AG09319 (cell line): ENCODE results near the gene MRPS30.
"Not testable (repeated sequence)": the region's sequence is repeated elsewhere in the genome, so short reads cannot be mapped to it uniquely, and the experiment has no call there.

Experiments
- DNase-seq: peaks from one replicate; pipeline ENCODE4 v3.0.0-alpha.2; 2010; ENCODE audit warnings: low read depth; ENCODE audit errors: extremely low read depth
- TF ChIP-seq, protein P1 (sequence below): IDR thresholded peaks from 2 replicates; pipeline ENCODE4 v1.5.1; 2011; ENCODE audit warnings: low read depth, mild to moderate bottlenecking, inconsistent platforms, low read length, moderate library complexity

Gene MRPS30

DNA sequence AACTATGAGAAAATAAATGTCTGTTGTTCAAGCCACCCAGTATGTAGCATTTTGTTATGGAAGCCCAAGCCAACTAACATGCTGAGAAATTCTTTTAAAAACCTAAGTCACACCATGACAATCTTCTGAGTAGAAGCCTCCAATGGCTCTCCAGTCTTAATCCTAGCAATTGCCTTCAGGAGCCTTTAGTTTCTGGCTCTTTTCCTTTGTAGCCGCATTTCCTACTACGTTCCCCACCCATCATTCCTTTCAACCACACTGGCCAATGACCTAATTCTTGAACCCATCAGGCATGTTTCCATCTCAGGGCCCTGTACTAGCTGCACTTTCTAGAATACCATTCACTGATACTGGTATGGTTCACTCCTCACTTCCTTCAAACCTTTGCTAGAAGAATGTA is 2.1 kb upstream of the MRPS30 start:
- TF ChIP-seq, protein P1, sequence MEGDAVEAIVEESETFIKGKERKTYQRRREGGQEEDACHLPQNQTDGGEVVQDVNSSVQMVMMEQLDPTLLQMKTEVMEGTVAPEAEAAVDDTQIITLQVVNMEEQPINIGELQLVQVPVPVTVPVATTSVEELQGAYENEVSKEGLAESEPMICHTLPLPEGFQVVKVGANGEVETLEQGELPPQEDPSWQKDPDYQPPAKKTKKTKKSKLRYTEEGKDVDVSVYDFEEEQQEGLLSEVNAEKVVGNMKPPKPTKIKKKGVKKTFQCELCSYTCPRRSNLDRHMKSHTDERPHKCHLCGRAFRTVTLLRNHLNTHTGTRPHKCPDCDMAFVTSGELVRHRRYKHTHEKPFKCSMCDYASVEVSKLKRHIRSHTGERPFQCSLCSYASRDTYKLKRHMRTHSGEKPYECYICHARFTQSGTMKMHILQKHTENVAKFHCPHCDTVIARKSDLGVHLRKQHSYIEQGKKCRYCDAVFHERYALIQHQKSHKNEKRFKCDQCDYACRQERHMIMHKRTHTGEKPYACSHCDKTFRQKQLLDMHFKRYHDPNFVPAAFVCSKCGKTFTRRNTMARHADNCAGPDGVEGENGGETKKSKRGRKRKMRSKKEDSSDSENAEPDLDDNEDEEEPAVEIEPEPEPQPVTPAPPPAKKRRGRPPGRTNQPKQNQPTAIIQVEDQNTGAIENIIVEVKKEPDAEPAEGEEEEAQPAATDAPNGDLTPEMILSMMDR: no peak
- no peak for DNase-seq

DNA sequence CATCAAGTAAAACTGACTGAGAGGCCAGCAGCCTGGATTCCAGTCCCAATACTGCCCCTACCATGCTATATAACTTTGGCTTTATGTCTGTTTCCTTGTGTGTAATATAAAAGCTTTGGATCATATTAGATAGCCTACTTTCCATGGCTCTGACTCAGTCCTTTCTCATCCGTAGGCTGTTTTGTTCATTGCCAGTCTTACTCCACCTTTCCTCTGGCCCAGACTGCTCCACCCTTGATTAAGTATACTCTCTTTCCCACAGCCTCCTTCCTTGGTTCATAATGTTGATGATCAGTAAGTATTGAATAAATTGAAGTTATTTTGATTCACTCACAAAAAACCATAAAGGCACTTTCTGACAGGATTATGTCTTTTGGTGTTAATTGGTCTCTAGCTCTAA is 1.5 kb upstream of the MRPS30 start:
- TF ChIP-seq, protein P1: no peak
- DNase-seq: no peak

DNA sequence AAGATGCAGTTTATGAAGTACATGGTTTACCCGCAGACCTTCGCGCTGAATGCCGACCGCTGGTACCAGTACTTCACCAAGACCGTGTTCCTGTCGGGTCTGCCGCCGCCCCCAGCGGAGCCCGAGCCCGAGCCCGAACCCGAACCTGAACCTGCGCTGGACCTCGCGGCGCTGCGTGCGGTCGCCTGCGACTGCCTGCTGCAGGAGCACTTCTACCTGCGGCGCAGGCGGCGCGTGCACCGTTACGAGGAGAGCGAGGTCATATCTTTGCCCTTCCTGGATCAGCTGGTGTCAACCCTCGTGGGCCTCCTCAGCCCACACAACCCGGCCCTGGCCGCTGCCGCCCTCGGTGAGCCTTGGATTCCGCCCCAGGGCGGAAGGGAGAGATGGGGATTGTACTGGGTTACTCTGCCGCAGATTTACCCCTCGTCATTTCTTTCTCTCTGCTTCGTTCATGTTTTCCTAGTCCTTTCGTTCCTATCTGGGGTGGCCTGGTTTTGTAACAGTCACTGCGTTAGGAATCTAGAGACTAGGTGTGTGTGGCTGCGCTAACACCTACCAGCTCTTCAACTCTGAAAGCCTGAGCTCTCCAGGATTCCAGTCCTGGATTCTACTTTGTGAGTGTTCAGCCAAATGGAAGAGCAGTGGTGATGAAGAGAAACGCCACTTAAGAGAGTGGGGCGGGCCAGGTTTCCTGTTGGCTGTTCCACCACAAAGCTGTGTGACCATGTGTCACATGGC is 638 bp downstream of the MRPS30 start:
- TF ChIP-seq, protein P1: no peak

DNA sequence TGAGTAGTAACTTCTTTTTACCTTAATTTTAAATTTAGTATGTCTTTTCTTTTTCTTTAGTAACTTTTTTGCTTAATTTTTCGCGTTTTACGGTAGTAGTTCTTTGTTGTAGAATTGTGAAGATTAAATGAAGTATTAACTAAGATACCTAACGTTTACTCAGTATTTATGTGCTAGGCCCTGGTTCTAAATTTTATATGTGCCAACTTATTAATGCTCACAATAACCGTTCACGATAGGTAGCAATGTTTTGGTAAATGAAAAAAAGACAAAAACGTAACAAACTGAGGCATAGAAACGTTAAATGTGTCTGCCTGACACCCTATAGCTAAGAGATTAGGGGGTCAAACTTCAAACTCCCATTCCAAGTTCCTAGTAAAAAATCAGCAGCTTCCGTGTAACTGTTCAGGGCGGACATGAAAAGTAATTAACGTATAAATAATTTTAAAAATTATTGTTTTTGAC is 1.2 kb downstream of the MRPS30 start:
- TF ChIP-seq, protein P1: no peak
- no peak for DNase-seq

More for the DNA sequence above, 638 bp downstream of the MRPS30 start:
- DNase-seq: peak; percentile 5

DNA sequence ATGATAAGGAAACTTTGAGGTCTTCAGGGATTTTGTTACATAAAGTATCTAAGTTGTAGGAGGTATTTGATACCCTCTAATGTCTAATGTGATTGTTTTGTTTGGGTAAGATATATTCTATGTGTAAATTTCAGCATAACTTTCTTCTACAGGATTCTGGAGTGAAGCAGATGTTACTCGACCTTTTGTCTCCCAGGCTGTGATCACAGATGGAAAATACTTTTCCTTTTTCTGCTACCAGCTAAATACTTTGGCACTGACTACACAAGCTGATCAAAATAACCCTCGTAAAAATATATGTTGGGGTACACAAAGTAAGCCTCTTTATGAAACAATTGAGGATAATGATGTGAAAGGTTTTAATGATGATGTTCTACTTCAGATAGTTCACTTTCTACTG is 6.0 kb downstream of the MRPS30 start:
- TF ChIP-seq, protein P1: no peak
- DNase-seq: no peak

DNA sequence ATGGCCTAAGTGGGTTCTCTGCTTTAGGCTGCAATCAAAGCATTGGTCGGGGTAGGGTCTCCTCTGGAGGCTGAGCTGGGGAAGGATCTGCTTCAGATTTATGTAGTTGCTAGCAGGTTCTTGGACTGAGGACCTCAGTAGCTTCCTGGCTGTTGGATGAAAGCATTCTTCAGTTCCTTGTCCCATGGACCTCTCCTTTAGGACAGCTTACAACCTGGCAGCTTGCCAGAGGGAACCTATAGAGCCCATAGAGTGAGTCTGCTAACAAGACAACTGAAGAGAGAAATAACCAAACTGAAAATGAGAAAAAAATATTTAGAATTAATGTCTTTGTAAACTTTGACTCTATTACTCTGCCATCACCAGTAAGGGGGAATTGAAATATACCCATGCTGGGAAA is 12.4 kb downstream of the MRPS30 start:
- DNase-seq: no peak
- TF ChIP-seq, protein P1: no peak

DNA sequence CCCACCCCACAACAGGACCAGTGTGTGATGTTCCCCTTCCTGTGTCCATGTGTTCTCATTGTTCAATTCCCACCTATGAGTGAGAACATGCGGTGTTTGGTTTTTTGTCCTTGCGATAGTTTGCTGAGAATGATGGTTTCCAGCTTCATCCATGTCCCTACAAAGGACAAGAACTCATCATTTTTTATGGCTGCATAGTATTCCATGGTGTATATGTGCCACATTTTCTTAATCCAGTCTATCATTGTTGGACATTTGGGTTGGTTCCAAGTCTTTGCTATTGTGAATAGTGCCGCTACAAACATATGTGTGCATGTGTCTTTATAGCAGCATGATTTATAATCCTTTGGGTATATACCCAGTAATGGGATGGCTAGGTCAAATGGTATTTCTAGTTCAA is 15.9 kb downstream of the MRPS30 start:
- DNase-seq: not testable (repeated sequence)

DNA sequence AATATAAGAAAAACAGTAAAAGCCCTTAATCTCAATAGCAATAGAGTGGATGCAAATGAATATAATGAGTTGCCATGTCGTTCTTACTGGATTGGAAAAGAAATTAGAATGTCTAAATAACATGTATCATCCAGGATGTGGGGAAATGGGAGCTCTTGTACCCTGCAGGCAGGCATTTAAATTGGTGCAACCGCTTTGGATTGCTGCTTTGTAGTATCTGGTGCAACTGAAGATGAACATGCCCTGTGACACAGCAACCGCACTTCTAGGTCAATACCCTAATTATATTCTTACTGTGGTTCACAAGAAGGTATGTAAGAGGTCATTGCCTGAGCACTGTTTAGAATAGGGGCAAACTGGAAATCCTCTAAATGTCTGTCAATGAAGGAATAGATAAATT is 18.9 kb downstream of the MRPS30 start:
- DNase-seq: no peak
- TF ChIP-seq, protein P1: no peak
